A673 (cell line): ENCODE results near the gene CREBRF. TPM values are rescaled to one million over a fixed set of nuclear protein-coding genes. Genes with fewer than 3 reads are reported as not detected.
"Not testable (repeated sequence)": the region's sequence is repeated elsewhere in the genome, so short reads cannot be mapped to it uniquely, and the experiment has no call there.

Experiments used
- BruUV-seq: library from RNA; stranded (reverse); fragments of 400-500 nt; replicated peaks from 2 replicates; lab custom pipeline; 2021; lab: Mats Ljungman, UMichigan
- CTCF ChIA-PET: fragments of 300-600 bp; sonication (Branson Sonifier 250); formaldehyde crosslinking; loops from one replicate; lab custom pipeline; 2022; ENCODE audit warnings: antibody characterized with exemption; lab: Charles Lee
- POLR2A ChIA-PET: fragments of 300-600 bp; sonication (Branson Sonifier 250); formaldehyde crosslinking; loops from one replicate; lab custom pipeline; 2022; ENCODE audit warnings: antibody characterized with exemption; ENCODE audit not compliant: low non-redundant PET; lab: Charles Lee
- DNase-seq: peaks from one replicate; pipeline ENCODE4 v3.0.0-alpha.2; 2015; ENCODE audit warnings: low spot score
- H3K27ac ChIP-seq: fragments of 200-600 bp; sonication (generic); 2 replicates; pipeline ENCODE4 v1.5.1; 2016; ENCODE audit warnings: mixed run types, low read depth, mild to moderate bottlenecking, mixed read lengths, antibody characterized with exemption, low read length; ENCODE audit not compliant: poor library complexity, severe bottlenecking
- H3K27me3 ChIP-seq: fragments of 200-600 bp; sonication (generic); replicated peaks from 2 replicates; pipeline ENCODE4 v1.6.1; 2017; ENCODE audit warnings: mixed run types, low read depth, mild to moderate bottlenecking, mixed read lengths, antibody characterized with exemption, low read length; ENCODE audit not compliant: insufficient read depth, poor library complexity
- H3K36me3 ChIP-seq: fragments of 200-600 bp; sonication (generic); 2 replicates; pipeline ENCODE4 v1.6.1; 2016; ENCODE audit warnings: mixed run types, mild to moderate bottlenecking, mixed read lengths, antibody characterized with exemption, low read length; ENCODE audit not compliant: insufficient read depth, poor library complexity, severe bottlenecking
- H3K4me1 ChIP-seq: fragments of 200-600 bp; sonication (generic); 2 replicates; pipeline ENCODE4 v1.6.1; 2017; ENCODE audit warnings: mixed run types, mild to moderate bottlenecking, mixed read lengths, antibody characterized with exemption, low read length; ENCODE audit not compliant: insufficient read depth, poor library complexity, severe bottlenecking
- H3K4me3 ChIP-seq: fragments of 200-600 bp; sonication (generic); 2 replicates; pipeline ENCODE4 v1.5.1; 2016; ENCODE audit warnings: low read depth, mixed run types, mild to moderate bottlenecking, mixed read lengths, low read length; ENCODE audit not compliant: poor library complexity, severe bottlenecking
- H3K9me3 ChIP-seq: fragments of 200-600 bp; sonication (generic); 2 replicates; pipeline ENCODE4 v1.6.1; 2016; ENCODE audit warnings: mixed run types, low read depth, mild to moderate bottlenecking, mixed read lengths, antibody characterized with exemption, low read length; ENCODE audit not compliant: poor library complexity, severe bottlenecking
- CTCF ChIP-seq: fragments of 300-800, 200-600 bp; sonication (generic); conservative IDR thresholded peaks from 2 replicates; pipeline ENCODE4 v1.5.1; 2017; ENCODE audit warnings: low read depth, mild to moderate bottlenecking, antibody characterized with exemption, low read length, moderate library complexity, mixed read lengths
- EZH2 ChIP-seq: fragments of 200-600 bp; sonication (generic); IDR thresholded peaks from 2 replicates; pipeline ENCODE4 v1.6.1; 2017; ENCODE audit warnings: borderline replicate concordance, low read depth, mild to moderate bottlenecking, mixed read lengths, antibody characterized with exemption, low read length; ENCODE audit not compliant: poor library complexity, severe bottlenecking
- intact Hi-C: fragments of 100-400 bp; cut with micrococcal nuclease; formaldehyde crosslinking; loops from one replicate; pipeline ENCODE4 v1.10.0; 2022; ENCODE audit not compliant: unreplicated experiment
- total RNA-seq: library from RNA; stranded (reverse); gene quantifications from 2 replicates; pipeline ENCODE4 v1.2.3, GENCODE V29; 2021

The CREBRF gene
- total RNA-seq, 1 experiment from 2014 or later, result 1.5 TPM

GRCh38 chr5:173015192-173015591, 41.0 kb upstream of the CREBRF start:
- ChIA-PET POLR2A (interaction anchor here (0.5 kb wide), 1 partner anchor 23 kb away, joined by 3 read pairs; no protein-coding TSS in a partner anchor), CTCF (no interaction called here)
- H3K27ac ChIP-seq, result no peak overlapping the region
- H3K4me1 ChIP-seq, result no peaks in the 10 kb centered on the region
- H3K9me3 ChIP-seq, result no peaks in the 10 kb centered on the region
- H3K4me3 ChIP-seq, result no peak overlapping the region
- no peaks in the 10 kb centered on the region for H3K27me3 ChIP-seq
- no peaks in the 10 kb centered on the region for H3K36me3 ChIP-seq
- intact Hi-C loops, result no loop called here
- BruUV-seq, result no TSS peak
- TF ChIP-seq EZH2, result no peak
- DNase-seq, result no peak

GRCh38 chr5:173015598-173016455, 40.3 kb upstream of the CREBRF start:
- Histone ChIP-seq H3K4me1 (no peaks in the 10 kb centered on the region), H3K27me3 (no peaks in the 10 kb centered on the region), H3K4me3 (no peak overlapping the region), H3K9me3 (no peaks in the 10 kb centered on the region), H3K36me3 (peaks cover 4% of the 10 kb centered on the region), H3K27ac (no peak overlapping the region)
- no peak for DNase-seq
- POLR2A ChIA-PET, result interaction anchor here (0.5 kb wide), 1 partner anchor 23 kb away, joined by 3 read pairs; no protein-coding TSS in a partner anchor
- TF ChIP-seq EZH2 (no peak), CTCF (no peak)
- no TSS peak for BruUV-seq
- intact Hi-C loops, result no loop called here
- CTCF ChIA-PET, result no interaction called here

- CTCF ChIA-PET, result no interaction called here
- Histone ChIP-seq H3K27ac (no peak overlapping the region), H3K4me3 (no peak overlapping the region), H3K4me1 (no peaks in the 10 kb centered on the region), H3K27me3 (no peaks in the 10 kb centered on the region), H3K9me3 (no peaks in the 10 kb centered on the region), H3K36me3 (peaks cover 4% of the 10 kb centered on the region)
- no TSS peak for BruUV-seq
- TF ChIP-seq CTCF (no peak), EZH2 (no peak)
- intact Hi-C loops, result no loop called here
- DNase-seq, result no peak
- POLR2A ChIA-PET, result no interaction called here
These were observed 39.5 kb upstream of the CREBRF start for GRCh38 chr5:173016598-173017046.

- intact Hi-C loops, DNase-seq, POLR2A ChIA-PET, H3K9me3 ChIP-seq, H3K36me3 ChIP-seq, H3K27ac ChIP-seq, CTCF ChIA-PET, BruUV-seq, H3K4me3 ChIP-seq, H3K4me1 ChIP-seq, H3K27me3 ChIP-seq: not testable (repeated sequence)
These were observed 39.1 kb upstream of the CREBRF start for GRCh38 chr5:173017087-173017486.
